Adipocyte (in vitro differentiated cells): Measurements from ENCODE around the gene SUSD2.
A peak's percentile ranks its signal among the peaks of the same experiment; 100 is the strongest.
"Not testable (repeated sequence)": the region's sequence is repeated elsewhere in the genome, so short reads cannot be mapped to it uniquely, and the experiment has no call there.

Experiments used
- DNase-seq: peaks from one replicate; pipeline ENCODE4 v3.0.0-alpha.2; 2015; ENCODE audit warnings: low read depth
- H3K27me3 ChIP-seq: replicated peaks from 2 replicates; pipeline ENCODE4 v1.7.0; 2013; ENCODE audit warnings: mild to moderate bottlenecking, low read length, moderate library complexity; ENCODE audit not compliant: control insufficient read depth, insufficient read depth
- H3K36me3 ChIP-seq: 2 replicates; pipeline ENCODE4 v1.7.0; 2013; ENCODE audit warnings: low read length, mild to moderate bottlenecking, moderate library complexity; ENCODE audit not compliant: control insufficient read depth, insufficient read depth, severe bottlenecking
- H3K4me1 ChIP-seq: 2 replicates; pipeline ENCODE4 v1.7.0; 2013; ENCODE audit warnings: mild to moderate bottlenecking, low read length, moderate library complexity; ENCODE audit not compliant: control insufficient read depth, insufficient read depth
- H3K4me3 ChIP-seq: 2 replicates; pipeline ENCODE4 v1.7.0; 2013; ENCODE audit warnings: mild to moderate bottlenecking, low read length, moderate library complexity
- H3K9ac ChIP-seq: 2 replicates; pipeline ENCODE4 v1.7.0; 2013; ENCODE audit warnings: mild to moderate bottlenecking, low read length, moderate library complexity
- H3K9me3 ChIP-seq: 2 replicates; pipeline ENCODE4 v1.7.0; 2013; ENCODE audit warnings: mild to moderate bottlenecking, low read length, moderate library complexity; ENCODE audit not compliant: control insufficient read depth

SUSD2 gene

DNA sequence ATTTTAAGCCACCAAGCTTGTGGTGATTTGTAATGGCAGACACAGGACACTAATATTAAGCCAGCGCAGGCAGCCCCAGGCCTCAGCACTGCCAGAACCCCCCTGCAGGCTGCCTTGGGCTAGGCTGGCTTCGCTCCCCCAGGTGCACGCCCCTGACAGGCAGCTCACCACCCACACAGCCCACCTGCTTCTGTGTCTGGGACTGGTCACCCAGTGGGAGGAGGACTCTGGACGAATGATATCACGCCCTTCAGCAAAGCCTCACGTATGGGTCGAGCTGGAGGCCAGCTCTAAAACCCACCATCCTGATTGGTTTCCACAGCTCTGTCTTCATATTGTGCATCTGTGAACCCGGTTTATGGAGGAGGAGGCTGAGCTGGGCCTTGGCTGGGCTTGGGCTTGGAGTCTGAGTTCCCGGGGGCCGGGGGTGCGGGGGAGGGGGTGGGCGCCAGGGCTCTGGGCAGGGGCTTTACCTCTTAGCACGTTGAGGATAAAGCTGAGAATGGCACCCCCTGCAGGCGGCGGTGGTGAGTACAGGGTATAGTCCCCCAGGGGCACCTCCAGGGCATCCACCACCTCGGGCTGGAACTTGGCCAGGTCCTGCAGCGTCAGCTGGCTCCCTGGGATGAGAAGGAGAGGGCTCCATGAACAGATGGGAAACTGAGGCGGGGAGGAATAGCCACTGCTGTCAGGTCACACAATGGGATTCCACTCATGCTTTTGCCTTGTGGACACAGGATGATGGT is 49.8 kb downstream of the SUSD2 start:
- H3K4me3 ChIP-seq = no peak overlapping the region
- H3K9ac ChIP-seq = no peak overlapping the region
- H3K4me1 ChIP-seq = peaks cover 5% of the 10 kb centered on the region
- peaks cover 67% of the 10 kb centered on the region for H3K36me3 ChIP-seq
- H3K9me3 ChIP-seq = no peaks in the 10 kb centered on the region
- no peak for DNase-seq
- H3K27me3 ChIP-seq = no peaks in the 10 kb centered on the region

DNA sequence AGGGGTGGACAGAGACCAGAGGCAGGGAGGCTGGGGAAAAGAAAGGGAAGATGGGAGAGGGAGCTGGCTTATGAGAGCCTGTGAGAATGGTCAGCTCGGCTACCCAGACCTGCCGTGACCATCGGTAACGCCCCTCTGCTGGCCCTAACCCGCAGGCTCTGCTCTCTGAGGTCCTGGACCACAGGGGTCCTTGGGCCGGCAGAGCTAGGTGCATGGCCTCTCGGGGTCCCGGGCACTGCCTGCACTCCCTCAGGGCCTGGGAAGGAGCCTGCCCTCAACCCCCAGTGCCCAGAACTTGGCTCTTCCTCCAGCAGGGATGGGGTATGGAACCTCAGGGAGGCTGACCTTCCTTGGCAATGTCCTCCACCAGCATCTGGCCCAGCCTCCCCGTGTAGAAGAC is 50.4 kb downstream of the SUSD2 start:
- H3K9ac ChIP-seq = no peak overlapping the region
- H3K36me3 ChIP-seq = peaks cover 63% of the 10 kb centered on the region
- H3K4me3 ChIP-seq = no peak overlapping the region
- H3K9me3 ChIP-seq = no peaks in the 10 kb centered on the region
- peaks cover 5% of the 10 kb centered on the region for H3K4me1 ChIP-seq
- no peak for DNase-seq
- no peaks in the 10 kb centered on the region for H3K27me3 ChIP-seq

DNA sequence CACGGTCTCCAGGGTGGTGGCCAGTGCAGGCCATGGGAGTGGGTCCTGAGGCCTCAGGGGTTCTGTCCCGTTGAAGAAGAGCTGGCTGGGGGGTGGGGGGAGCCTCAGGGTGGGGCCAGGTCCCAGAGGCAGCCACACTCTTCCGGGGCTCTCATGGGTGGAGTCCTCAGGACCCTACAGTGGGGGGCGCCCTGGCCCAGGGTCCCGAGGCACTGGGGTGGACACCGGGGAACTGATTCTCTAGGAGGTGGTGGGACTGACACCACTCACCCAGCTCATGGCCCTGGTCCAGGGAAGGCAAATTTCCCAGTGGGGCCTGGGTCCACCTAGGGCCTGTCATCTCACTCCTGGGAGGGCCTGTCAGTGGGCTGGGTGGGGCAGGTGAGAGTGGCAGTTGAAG is 50.8 kb downstream of the SUSD2 start:
- Histone ChIP-seq H3K9me3 (no peaks in the 10 kb centered on the region), H3K4me3 (no peak overlapping the region), H3K4me1 (peaks cover 5% of the 10 kb centered on the region), H3K27me3 (no peaks in the 10 kb centered on the region), H3K36me3 (peaks cover 59% of the 10 kb centered on the region), H3K9ac (no peak overlapping the region)
- no peak for DNase-seq

DNA sequence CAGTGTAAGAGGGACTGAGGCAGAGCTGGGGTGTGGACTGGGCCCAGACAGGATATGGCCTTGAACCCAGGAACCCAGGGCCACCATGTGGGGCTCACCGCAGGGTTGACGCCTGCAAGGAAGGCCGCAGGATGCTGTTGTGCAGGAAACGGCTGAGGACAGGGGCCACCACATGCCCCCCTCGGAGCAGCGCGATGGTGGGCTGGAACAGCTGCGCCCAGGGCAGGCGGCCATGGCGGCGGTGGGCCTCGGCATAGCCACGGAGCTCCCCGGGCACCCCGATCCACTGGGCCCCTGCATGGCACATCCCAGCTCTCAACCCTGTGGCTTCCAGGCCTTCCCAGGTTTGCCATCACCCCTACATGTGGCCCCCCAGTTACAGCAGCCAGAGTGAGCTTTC is 51.4 kb downstream of the SUSD2 start:
- H3K9me3 ChIP-seq = no peaks in the 10 kb centered on the region
- no peaks in the 10 kb centered on the region for H3K27me3 ChIP-seq
- peaks cover 54% of the 10 kb centered on the region for H3K36me3 ChIP-seq
- H3K4me1 ChIP-seq = peaks cover 5% of the 10 kb centered on the region
- H3K9ac ChIP-seq = no peak overlapping the region
- DNase-seq = no peak
- no peak overlapping the region for H3K4me3 ChIP-seq

DNA sequence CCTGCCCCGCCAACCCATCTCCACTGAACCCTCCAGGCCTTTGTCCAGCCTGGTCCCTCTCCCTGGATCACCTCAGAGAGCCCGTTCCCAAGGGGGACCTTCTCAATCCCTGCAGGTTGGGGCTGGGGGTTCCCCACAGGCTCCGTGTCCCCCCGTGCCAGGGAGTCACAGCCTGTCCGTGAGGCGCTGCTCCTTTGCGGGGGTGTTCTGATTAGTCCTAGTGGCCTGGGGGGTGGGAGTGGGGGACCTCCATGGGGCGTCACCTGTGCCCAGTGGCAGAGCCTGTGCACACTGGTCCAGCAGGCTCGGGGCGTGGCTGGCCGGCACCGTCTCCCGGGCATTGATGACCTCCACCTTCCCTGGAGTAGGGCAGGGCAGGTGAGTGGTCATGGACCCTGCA is 51.9 kb downstream of the SUSD2 start:
- Histone ChIP-seq H3K27me3 (no peaks in the 10 kb centered on the region), H3K36me3 (peaks cover 49% of the 10 kb centered on the region), H3K4me3 (no peak overlapping the region), H3K9ac (no peak overlapping the region), H3K9me3 (no peaks in the 10 kb centered on the region), H3K4me1 (peaks cover 5% of the 10 kb centered on the region)
- no peak for DNase-seq

GRCh38 chr22:24233816-24234215 is 52.5 kb downstream of the SUSD2 start:
- H3K4me1 ChIP-seq = peaks cover 5% of the 10 kb centered on the region
- peaks cover 45% of the 10 kb centered on the region for H3K36me3 ChIP-seq
- no peak for DNase-seq
- no peak overlapping the region for H3K9ac ChIP-seq
- no peaks in the 10 kb centered on the region for H3K9me3 ChIP-seq
- no peak overlapping the region for H3K4me3 ChIP-seq
- no peaks in the 10 kb centered on the region for H3K27me3 ChIP-seq

DNA sequence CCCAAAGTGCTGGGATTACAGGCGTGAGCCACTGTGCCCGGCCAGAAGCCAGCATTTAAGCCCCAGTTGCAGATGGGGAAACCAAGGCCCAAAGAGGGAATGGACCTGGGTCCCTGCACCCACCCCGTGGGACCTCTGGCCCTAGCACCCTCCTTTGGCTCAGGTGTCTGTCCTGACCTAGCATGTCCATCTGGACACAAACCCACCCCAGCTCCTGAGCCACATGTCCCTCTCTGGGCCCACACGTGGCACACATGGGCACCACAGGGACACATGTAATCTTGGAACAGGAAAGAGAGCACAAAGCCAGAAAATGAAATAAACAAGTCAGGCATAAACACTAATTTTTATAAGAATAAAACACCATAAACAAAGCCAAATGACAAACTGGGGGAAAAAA is 54.0 kb downstream of the SUSD2 start:
- H3K4me3 ChIP-seq = no peak overlapping the region
- peak overlapping the region; percentile 31 for H3K9ac ChIP-seq
- H3K4me1 ChIP-seq = peaks cover 10% of the 10 kb centered on the region
- H3K27me3 ChIP-seq = no peaks in the 10 kb centered on the region
- H3K9me3 ChIP-seq = no peaks in the 10 kb centered on the region
- peaks cover 40% of the 10 kb centered on the region for H3K36me3 ChIP-seq
- no peak for DNase-seq

GRCh38 chr22:24236656-24237055 is 55.4 kb downstream of the SUSD2 start:
- peaks cover 35% of the 10 kb centered on the region for H3K36me3 ChIP-seq
- DNase-seq = peak; percentile 48
- H3K4me3 ChIP-seq = no peak overlapping the region
- peaks cover 15% of the 10 kb centered on the region for H3K4me1 ChIP-seq
- H3K27me3 ChIP-seq = no peaks in the 10 kb centered on the region
- no peaks in the 10 kb centered on the region for H3K9me3 ChIP-seq
- H3K9ac ChIP-seq = no peak overlapping the region

GRCh38 chr22:24238101-24238694 is 56.9 kb downstream of the SUSD2 start:
- not testable (repeated sequence) for H3K4me3 ChIP-seq

More at GRCh38 chr22:24238101-24238694, 56.9 kb downstream of the SUSD2 start:
- not testable (repeated sequence) for DNase-seq, H3K9me3 ChIP-seq, H3K9ac ChIP-seq, H3K27me3 ChIP-seq
- peaks cover 25% of the 10 kb centered on the region for H3K36me3 ChIP-seq
- H3K4me1 ChIP-seq = peaks cover 26% of the 10 kb centered on the region
